HS-27A (cell line): ENCODE data around the gene HES7.
A peak's percentile ranks its signal among the peaks of the same experiment; 100 is the strongest.
"Not testable (repeated sequence)": the region's sequence is repeated elsewhere in the genome, so short reads cannot be mapped to it uniquely, and the experiment has no call there.

Experiments
- DNase-seq: peaks from one replicate; pipeline ENCODE4 v3.0.0-alpha.2; 2012; ENCODE audit warnings: low read depth, missing footprints

HES7 gene

GRCh38 chr17:8123695-8124349 lies at the start of gene HES7:
HES7 (minus strand) TSS chr17:8124106; CDS start chr17:8124084, 22 bp downstream.
- no peak for DNase-seq

GRCh38 chr17:8173056-8173870 lies 49.4 kb upstream of the HES7 start:
- peak; percentile 96 for DNase-seq

DNA sequence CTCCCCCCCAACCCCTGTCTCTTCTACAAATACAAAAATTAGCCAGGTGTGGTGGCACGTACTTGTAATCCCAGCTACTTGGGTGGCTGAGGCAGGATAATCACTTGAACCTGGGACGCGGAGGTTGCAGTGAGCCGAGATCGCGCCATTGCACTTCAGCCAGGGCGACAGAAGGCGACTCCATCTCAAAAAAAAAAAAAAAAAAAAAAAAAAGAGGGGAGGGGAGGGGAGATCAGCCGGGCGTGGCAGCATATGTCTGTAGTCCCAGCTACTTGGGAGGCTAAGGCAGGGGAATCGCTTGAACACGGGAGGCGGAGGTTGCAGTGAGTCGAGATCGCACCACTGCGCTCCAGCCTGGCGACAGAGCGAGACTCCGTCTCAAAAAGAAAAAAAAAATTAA lies 46.3 kb upstream of the HES7 start:
- DNase-seq: not testable (repeated sequence)

DNA sequence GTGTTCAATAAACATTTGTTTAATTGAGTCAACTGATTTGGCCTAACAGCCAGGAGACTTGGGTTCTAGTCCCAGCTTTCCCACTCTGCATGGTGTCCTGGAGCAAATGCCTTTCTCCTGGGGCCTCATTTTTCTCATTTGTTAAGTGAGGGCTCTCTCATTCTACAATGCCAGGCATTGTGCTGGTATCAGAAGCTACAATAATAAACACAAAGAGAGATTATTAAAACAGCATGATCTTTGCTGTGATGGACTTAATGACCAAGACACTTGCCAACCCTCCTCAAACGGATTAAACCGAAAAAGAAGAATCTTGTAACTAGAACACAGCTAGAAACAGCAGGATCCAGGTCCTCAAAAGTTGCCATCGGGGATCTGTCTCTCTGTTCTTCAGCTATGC lies 43.6 kb upstream of the HES7 start:
- DNase-seq: no peak

DNA sequence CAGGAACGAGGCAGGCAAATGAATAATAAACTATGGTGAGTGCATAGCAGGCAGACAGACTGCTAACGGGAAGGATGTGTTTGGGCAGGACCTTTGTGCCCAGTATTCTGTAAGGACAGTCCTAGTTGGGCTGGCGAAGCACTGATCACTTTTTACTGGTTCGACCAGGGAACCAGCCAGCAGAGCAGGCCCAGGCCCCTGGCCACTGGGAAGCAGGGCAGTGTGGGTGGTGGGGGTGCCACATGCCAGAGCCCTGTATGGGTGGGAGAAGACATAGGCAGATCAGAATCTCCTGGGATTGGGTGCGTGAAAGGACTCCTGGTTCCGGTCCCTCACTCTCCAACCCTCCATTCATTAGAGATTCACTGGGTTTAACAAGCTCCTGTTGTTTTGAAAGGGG lies 42.8 kb upstream of the HES7 start:
- no peak for DNase-seq

- no peak for DNase-seq
These were observed 40.9 kb upstream of the HES7 start for GRCh38 chr17:8164815-8165131.

DNA sequence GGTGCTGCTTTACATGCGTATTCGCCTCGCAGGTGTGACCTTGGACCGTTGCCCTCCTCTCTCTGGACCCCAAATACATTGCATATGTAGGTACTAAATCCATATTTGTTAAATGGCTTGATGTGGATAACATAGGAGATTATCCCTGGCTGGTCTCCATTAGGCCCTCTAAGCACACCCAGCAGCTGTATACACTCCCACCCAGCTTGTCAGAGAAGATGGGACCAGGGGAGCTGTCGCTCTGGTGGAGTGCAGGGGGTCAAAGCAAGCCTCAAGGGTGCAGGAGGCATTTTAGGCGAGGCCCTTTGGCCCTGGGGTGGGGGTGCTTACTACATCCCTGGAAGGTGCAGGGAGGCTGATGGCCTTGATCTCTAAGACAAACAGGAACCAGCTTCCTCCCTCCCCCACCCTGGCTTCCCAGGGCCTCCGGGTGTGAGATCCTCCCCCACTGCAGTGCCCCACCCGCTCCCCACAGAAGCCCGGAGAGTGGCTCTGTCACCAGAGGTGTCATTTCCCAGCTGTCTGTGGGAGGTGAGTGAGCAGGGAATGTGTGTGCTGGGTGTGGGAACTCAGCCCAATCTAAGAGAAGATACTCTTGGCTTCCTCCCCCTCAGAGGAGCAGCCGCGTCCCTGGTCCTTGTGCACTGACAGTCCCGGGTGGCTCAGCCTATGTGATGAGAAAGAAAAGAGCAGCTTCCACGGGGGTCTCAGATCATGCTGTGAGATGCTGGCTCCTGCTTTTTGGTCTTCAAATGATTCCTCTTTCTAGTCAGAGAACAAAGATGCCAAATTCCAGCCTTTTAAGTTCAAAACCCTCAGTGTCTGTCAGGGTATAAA lies 40.3 kb upstream of the HES7 start:
- DNase-seq: no peak

DNA sequence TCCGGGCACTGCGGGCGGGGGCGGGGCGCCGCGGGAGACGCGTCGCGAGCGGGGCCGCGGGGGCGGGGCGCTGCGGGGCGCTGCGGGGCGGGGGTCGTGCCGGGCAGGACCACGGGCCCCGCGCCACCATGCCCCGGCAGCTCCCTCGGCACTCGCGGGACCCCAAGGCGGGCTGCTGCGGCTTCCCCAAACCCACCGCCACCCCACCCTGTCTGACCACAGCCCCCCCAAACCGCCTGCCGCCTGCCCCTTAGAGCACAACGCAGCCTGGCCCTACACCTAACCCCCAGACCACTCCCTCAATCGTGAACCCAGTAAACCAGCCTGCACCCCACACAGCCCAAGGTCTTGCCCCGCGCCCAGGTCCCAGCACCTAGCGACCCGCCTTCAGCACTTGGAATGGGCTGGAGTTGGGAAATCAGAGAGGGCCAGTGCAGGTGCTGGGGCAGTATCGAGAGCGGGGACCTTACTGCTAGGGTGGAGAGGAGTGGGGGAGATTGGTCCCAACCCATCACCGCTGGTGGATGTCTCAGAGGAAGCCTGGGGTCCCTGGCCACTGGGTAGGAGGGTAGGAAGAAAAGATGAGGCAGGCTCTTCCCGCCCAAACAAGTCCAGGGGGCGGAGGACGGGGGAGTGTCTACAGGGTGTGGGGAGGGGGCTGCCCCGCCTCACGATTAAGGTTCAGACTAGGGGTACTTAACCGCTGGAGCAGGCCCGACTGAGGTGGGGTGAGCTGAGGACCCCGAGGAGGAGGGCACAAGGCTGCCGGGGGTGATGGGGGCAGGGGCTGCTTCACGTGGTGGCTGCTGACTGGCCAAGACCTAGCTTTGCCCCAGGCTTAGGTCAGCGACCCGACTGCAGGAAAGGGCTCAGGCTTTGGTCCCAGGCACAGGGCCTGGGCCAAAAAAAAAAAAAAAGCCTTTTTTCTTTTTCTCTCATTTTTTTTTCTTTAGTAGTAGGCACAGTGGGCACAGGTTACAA lies 39.4 kb upstream of the HES7 start:
- DNase-seq: no peak

GRCh38 chr17:8162233-8162996 lies 38.5 kb upstream of the HES7 start, which contains the start of gene VAMP2:
VAMP2 (minus strand) TSS chr17:8162948; CDS start chr17:8162879, 69 bp downstream.
- no peak for DNase-seq

DNA sequence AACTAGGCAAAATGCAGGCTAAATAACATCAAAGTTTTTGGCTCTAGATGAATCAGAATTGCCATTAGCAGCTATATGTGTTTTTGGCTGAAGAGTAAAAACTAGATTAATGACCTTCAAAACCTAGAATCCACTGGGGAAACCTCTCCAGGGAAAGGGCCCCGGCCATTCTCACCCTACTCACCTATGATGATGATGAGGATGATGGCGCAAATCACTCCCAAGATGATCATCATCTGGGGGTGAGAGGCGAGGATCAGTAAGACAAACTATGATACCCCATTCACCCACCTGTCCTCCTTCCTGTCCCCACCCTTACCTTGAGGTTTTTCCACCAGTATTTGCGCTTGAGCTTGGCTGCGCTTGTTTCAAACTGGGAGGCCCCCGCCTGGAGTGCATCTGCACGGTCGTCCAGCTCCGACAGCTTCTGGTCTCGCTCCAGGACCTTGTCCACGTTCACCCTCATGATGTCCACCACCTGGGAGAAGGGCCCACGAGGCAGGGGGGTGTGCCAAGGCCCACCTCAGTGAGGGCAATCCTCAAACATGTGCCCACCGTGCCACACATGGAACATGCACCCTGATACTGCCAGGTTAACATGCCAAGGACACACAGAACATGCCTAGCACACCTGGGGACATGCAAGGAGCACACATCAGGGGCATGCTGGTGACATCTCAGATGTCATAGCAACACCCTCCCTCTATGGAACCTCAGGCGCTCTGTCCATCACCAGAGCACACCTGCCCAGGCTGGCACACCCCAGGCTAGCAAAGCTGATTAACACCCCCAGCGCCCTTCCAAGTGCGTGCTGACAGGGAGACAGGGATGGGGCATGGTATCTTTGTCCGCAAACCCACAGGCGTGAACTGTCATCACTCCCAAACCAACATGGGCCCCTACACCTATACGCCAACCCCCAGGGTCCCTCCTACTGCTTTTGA lies 37.7 kb upstream of the HES7 start:
- no peak for DNase-seq

- DNase-seq: no peak
These were observed 36.9 kb upstream of the HES7 start for GRCh38 chr17:8160741-8161221.

DNA sequence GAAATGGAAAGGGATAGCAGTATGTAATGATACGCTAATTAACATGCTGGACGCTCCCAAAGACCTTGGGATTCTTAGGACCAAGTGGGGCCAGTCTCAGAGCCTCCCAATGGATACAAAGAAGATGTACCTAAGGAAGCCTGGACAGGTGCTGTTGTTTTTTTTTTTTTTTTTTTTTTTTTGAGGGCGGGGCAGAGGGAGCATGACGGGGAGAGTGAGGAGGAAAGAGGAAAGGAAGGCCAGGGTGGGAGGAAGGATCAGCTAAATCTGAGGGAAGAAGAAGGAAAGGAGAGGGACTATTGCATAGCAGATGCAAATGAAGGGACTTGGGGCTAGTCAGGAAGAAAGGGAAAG lies 36.3 kb upstream of the HES7 start:
- DNase-seq: no peak

DNA sequence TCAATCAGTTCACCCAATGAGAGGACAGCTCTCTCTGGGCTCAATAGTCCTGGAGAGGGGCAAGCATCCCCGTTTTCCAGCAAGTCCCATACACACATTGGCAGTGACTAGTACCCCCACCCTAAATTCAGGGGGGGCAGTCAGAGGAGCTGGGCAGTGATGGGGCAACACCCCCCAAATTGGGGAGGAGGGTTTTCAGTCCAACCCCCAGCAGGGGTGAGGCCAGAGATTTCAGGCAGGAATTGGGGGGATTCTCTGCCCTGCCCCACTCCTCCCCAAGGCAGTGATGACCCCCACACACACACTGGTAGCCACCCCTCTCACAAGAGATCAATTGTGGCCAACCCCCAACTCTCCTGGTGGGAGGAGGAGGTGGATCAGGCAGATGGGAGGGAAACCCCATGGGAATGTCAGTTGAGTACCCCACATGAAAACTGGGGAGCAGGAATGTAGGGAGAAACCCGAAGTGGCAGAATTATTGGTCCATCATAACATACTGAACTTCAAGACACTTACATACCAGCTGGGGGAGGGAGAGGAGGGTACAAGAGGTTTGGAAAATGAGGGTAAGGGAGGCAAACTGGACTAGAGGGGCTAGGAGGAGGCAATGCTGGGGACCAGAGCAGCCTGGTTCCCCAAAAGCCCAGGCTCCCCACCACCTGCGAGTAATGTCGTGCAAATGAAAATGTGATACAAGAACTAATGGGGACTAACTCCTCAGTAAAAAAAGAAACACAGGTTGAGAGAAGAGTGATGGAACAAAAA lies 35.7 kb upstream of the HES7 start:
- no peak for DNase-seq

- DNase-seq: no peak
These were observed 35.1 kb upstream of the HES7 start for GRCh38 chr17:8159032-8159400.

GRCh38 chr17:8158267-8159031 lies 34.5 kb upstream of the HES7 start:
- DNase-seq: peak; percentile 84

DNA sequence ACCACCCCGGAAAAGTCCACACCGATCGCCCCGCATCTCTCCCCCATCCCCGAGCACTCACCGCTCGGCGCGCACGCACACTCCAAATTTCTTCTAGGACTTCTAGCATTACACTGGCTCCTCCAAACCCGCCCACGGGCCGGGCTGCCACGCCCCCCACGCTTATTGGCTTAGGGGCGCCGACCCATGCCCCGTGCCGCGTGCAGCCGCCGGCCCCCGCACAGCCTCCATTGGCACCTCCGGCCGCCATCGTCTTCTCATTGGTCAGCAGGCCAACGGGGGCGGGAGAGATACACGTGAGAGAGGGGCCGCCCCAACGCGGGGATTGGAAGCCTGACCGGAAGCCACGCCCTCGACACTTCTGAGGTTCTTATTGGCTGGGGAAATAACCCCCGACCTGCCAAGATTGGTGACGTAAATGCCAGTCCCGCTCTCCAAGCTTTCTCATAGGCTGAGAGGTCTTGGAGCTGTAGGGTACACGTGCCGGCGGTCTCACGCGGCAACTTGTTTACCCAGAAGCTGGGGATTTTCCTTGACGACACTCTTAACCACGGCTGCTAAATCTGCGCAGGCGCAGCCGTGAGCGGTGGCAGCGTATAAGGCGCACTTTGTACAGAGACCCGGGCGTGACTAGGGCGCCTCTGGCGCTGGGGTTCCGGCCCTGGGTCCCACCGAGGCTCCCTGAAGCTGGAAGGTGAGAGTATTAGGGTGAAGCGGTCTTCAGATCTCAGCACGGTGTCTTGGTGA lies 32.5 kb upstream of the HES7 start:
- peak; percentile 100 for DNase-seq

DNA sequence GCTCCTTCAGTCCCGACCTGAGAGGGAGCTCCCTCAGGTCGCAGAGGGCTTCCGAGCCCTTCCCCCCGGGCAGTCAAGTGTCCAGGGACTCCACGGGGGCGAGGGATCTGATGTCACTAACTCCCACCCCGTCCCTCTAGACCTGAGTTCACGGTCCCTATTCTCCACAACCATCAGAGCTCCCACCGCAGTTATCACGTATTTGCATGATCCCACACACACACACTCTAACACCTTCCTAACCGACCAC lies 32.0 kb upstream of the HES7 start:
- no peak for DNase-seq
